WTC11 (cell line): ENCODE data around the gene MLN. TPM values are rescaled to one million over a fixed set of nuclear protein-coding genes. Genes with fewer than 3 reads are reported as not detected.
A peak's percentile ranks its signal among the peaks of the same experiment; 100 is the strongest.

Experiments
- CREM ChIP-seq: sonication (generic); formaldehyde crosslinking; IDR thresholded peaks from 2 replicates; pipeline ENCODE4 v1.8.1; 2022; ENCODE audit warnings: mild to moderate bottlenecking, missing genetic modification reagents, moderate library complexity
- HMGA2 ChIP-seq: fragments of 250-450 bp; sonication (Bioruptor Pico); IDR thresholded peaks from 2 replicates; pipeline ENCODE4 v1.4.0; 2021; ENCODE audit warnings: mild to moderate bottlenecking, moderate library complexity
- IRF2 ChIP-seq: sonication (generic); formaldehyde crosslinking; IDR thresholded peaks from 2 replicates; pipeline ENCODE4 v1.8.0; 2022; ENCODE audit warnings: low read depth, missing genetic modification reagents, borderline replicate concordance
- KAT7 ChIP-seq: sonication (generic); formaldehyde crosslinking; IDR thresholded peaks from 2 replicates; pipeline ENCODE4 v1.8.1; 2023; ENCODE audit warnings: missing genetic modification reagents, mild to moderate bottlenecking, borderline replicate concordance
- MXD4 ChIP-seq: fragments of 250-450 bp; sonication (Bioruptor Pico); IDR thresholded peaks from 2 replicates; pipeline ENCODE4 v1.8.0; 2021; ENCODE audit warnings: mild to moderate bottlenecking, moderate library complexity, borderline replicate concordance
- NFATC4 ChIP-seq: fragments of 250-450 bp; sonication (Bioruptor Pico); IDR thresholded peaks from 2 replicates; pipeline ENCODE4 v1.9.0; 2021; ENCODE audit warnings: mild to moderate bottlenecking
- NFYB ChIP-seq: sonication (generic); formaldehyde crosslinking; conservative IDR thresholded peaks from 2 replicates; pipeline ENCODE4 v1.8.0; 2022; ENCODE audit warnings: low read depth, missing genetic modification reagents
- OVOL2 ChIP-seq: fragments of 250-450 bp; sonication (Bioruptor Pico); IDR thresholded peaks from 2 replicates; pipeline ENCODE4 v1.9.0; 2021; ENCODE audit warnings: mild to moderate bottlenecking, borderline replicate concordance
- SMAD4 ChIP-seq: sonication (generic); formaldehyde crosslinking; IDR thresholded peaks from 2 replicates; pipeline ENCODE4 v1.8.0; 2022; ENCODE audit warnings: mild to moderate bottlenecking, missing genetic modification reagents
- SP1 ChIP-seq: sonication (generic); formaldehyde crosslinking; conservative IDR thresholded peaks from 2 replicates; pipeline ENCODE4 v1.8.1; 2022; ENCODE audit warnings: missing genetic modification reagents
- TEAD1 ChIP-seq: sonication (generic); formaldehyde crosslinking; IDR thresholded peaks from 2 replicates; pipeline ENCODE4 v1.8.0; 2022; ENCODE audit warnings: mild to moderate bottlenecking, missing genetic modification reagents
- ZNF121 ChIP-seq: sonication (generic); formaldehyde crosslinking; IDR thresholded peaks from 2 replicates; pipeline ENCODE4 v1.8.0; 2023; ENCODE audit warnings: missing genetic modification reagents
- ZNF263 ChIP-seq: sonication (generic); formaldehyde crosslinking; IDR thresholded peaks from 2 replicates; pipeline ENCODE4 v1.8.1; 2022; ENCODE audit warnings: low read depth, mild to moderate bottlenecking, moderate library complexity, missing genetic modification reagents
- ZNF423 ChIP-seq: fragments of 250-450 bp; sonication (Bioruptor Pico); IDR thresholded peaks from 2 replicates; pipeline ENCODE4 v2.1.2; 2022; ENCODE audit warnings: mild to moderate bottlenecking, moderate library complexity
- total RNA-seq: library from RNA; stranded (reverse); gene quantifications from 3 replicates; pipeline ENCODE4 v1.2.3, GENCODE V29; 2021
- TF ChIP-seq, protein P1 (sequence below): sonication (generic); formaldehyde crosslinking; IDR thresholded peaks from 2 replicates; pipeline ENCODE4 v1.8.1; 2022; ENCODE audit warnings: missing genetic modification reagents, borderline replicate concordance
- TF ChIP-seq, protein P2 (sequence below): sonication (generic); formaldehyde crosslinking; IDR thresholded peaks from 2 replicates; pipeline ENCODE4 v1.8.1; 2023; ENCODE audit warnings: mild to moderate bottlenecking, missing genetic modification reagents
- TF ChIP-seq, protein P3 (sequence below): fragments of 250-450 bp; sonication (Bioruptor Pico); IDR thresholded peaks from 2 replicates; pipeline ENCODE4 v1.9.0; 2021; ENCODE audit warnings: moderate library complexity, mild to moderate bottlenecking, inconsistent platforms, borderline replicate concordance
- TF ChIP-seq, protein P4 (sequence below): fragments of 250-450 bp; sonication (Bioruptor Pico); conservative IDR thresholded peaks from 2 replicates; pipeline ENCODE4 v1.9.0; 2021; ENCODE audit warnings: mild to moderate bottlenecking
- TF ChIP-seq, protein P5 (sequence below): sonication (generic); formaldehyde crosslinking; conservative IDR thresholded peaks from 2 replicates; pipeline ENCODE4 v1.8.1; 2023; ENCODE audit warnings: mild to moderate bottlenecking, low read depth, missing genetic modification reagents, moderate library complexity
- TF ChIP-seq, protein P6 (sequence below): sonication (generic); formaldehyde crosslinking; IDR thresholded peaks from 2 replicates; pipeline ENCODE4 v1.8.0; 2022; ENCODE audit warnings: mild to moderate bottlenecking, missing genetic modification reagents
- TF ChIP-seq, protein P7 (sequence below): fragments of 200-600 bp; IDR thresholded peaks from 2 replicates; pipeline ENCODE4 v1.8.0; 2022; ENCODE audit warnings: antibody characterized with exemption
- TF ChIP-seq, protein P8 (sequence below): sonication (generic); formaldehyde crosslinking; IDR thresholded peaks from 2 replicates; pipeline ENCODE4 v1.8.0; 2022; ENCODE audit warnings: mild to moderate bottlenecking, missing genetic modification reagents
- TF ChIP-seq, protein P9 (sequence below): sonication (generic); formaldehyde crosslinking; IDR thresholded peaks from 2 replicates; pipeline ENCODE4 v1.8.1; 2023; ENCODE audit warnings: mild to moderate bottlenecking, missing genetic modification reagents, moderate library complexity

Gene MLN
- total RNA-seq, 1 experiment from 2014 or later: not detected

DNA sequence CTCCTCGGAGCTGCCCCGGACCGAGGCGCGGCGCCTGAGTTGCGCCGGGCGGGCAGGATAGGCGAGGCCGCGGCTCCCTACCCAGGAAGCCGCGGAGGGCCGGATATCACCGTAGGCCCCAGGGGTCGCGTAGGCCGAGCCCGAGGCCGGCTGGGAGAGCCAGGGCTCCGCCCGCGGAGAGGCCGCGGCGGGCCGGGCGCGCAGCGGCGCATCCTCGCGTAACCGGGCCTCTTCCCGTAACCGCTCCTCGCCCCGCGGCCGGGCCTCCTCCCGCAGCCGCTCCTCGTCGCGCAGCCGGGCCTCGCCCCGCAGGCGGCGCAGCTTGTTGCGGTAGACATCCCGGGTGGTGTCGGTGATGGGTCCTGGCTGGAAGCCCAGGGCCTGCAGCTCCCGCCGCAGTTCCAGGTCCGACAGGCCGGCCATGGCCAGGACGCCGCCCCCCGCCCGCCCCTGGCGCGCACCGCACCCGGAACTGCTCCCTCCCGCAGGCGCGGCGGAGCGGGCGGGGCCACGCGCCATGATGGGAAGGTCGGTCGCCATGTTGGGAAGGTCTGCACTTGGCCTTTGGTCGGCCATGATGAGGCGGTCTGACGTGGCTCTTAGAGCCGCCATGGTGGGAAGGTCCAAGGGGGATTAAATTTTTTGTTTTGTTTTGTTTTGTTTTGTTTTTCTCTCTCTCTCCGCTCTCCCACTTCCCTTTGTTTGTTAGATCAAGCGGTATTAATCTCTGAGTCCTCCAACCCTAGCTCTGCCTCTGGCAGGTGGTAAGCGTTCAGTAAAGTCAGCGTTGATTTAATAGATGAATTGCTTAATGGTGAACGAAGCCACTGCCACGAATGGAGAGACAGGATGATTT lies 14.9 kb downstream of the MLN start, which contains the start of gene LEMD2 (continued):
- TF ChIP-seq, protein P1, sequence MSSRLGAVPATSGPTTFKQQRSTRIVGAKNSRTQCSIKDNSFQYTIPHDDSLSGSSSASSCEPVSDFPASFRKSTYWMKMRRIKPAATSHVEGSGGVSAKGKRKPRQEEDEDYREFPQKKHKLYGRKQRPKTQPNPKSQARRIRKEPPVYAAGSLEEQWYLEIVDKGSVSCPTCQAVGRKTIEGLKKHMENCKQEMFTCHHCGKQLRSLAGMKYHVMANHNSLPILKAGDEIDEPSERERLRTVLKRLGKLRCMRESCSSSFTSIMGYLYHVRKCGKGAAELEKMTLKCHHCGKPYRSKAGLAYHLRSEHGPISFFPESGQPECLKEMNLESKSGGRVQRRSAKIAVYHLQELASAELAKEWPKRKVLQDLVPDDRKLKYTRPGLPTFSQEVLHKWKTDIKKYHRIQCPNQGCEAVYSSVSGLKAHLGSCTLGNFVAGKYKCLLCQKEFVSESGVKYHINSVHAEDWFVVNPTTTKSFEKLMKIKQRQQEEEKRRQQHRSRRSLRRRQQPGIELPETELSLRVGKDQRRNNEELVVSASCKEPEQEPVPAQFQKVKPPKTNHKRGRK (CRISPR knock-in tag): no peak
- TF ChIP-seq NFYB (CRISPR knock-in tag) (no peak), OVOL2 (CRISPR knock-in tag) (no peak), IRF2 (CRISPR knock-in tag) (no peak), HMGA2 (no peak; the same call in 1 of the 2 replicates), MXD4 (CRISPR knock-in tag) (no peak), SMAD4 (CRISPR knock-in tag) (no peak), ZNF423 (CRISPR knock-in tag) (peak; percentile 65), CREM (peak; percentile 54; the same call in 1 of the 2 replicates), TEAD1 (peak; percentile 66; the same call in 1 of the 2 replicates), ZNF263 (CRISPR knock-in tag) (no peak), SP1 (CRISPR knock-in tag) (peak; percentile 97), NFATC4 (no peak), ZNF121 (CRISPR knock-in tag) (no peak), KAT7 (CRISPR knock-in tag) (peak; percentile 39; the same call in 1 of the 2 replicates)
- TF ChIP-seq, protein P2, sequence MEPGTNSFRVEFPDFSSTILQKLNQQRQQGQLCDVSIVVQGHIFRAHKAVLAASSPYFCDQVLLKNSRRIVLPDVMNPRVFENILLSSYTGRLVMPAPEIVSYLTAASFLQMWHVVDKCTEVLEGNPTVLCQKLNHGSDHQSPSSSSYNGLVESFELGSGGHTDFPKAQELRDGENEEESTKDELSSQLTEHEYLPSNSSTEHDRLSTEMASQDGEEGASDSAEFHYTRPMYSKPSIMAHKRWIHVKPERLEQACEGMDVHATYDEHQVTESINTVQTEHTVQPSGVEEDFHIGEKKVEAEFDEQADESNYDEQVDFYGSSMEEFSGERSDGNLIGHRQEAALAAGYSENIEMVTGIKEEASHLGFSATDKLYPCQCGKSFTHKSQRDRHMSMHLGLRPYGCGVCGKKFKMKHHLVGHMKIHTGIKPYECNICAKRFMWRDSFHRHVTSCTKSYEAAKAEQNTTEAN (CRISPR knock-in tag): no peak
- TF ChIP-seq, protein P3, sequence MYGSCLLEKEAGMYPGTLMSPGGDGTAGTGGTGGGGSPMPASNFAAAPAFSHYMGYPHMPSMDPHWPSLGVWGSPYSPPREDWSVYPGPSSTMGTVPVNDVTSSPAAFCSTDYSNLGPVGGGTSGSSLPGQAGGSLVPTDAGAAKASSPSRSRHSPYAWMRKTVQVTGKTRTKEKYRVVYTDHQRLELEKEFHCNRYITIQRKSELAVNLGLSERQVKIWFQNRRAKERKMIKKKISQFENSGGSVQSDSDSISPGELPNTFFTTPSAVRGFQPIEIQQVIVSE (CRISPR knock-in tag): no peak
- TF ChIP-seq, protein P4, sequence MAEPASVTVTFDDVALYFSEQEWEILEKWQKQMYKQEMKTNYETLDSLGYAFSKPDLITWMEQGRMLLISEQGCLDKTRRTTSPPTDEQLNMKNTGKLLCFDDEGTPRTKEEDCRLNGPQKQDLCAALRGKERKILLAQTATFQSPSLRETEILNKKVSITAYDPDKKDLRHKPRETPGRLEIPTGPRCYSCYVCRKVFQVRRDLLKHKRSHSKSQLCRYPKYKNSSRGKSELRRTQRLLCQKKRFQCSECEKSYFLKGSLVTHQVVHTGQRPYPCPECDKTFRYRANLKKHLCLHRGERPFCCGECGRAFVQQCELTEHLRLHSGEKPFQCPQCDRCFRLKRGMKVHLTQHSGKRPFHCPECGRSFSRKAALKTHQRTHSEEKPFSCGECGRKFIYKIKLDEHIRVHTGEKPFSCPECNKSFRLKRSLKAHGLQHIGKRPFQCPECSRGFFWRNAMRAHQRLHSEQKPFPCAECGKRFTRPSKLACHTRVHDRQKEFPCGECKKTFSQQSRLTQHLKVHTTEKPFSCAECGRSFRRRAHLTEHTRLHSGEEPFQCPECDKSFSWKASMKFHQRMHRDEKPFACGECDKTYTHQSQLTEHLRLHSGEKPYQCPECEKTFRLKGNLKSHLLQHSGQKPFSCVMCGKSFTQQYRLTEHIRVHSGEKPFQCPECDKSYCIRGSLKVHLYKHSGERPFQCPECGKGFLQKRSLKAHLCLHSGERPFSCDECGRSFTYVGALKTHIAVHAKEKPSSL (CRISPR knock-in tag): no peak
- TF ChIP-seq, protein P5, sequence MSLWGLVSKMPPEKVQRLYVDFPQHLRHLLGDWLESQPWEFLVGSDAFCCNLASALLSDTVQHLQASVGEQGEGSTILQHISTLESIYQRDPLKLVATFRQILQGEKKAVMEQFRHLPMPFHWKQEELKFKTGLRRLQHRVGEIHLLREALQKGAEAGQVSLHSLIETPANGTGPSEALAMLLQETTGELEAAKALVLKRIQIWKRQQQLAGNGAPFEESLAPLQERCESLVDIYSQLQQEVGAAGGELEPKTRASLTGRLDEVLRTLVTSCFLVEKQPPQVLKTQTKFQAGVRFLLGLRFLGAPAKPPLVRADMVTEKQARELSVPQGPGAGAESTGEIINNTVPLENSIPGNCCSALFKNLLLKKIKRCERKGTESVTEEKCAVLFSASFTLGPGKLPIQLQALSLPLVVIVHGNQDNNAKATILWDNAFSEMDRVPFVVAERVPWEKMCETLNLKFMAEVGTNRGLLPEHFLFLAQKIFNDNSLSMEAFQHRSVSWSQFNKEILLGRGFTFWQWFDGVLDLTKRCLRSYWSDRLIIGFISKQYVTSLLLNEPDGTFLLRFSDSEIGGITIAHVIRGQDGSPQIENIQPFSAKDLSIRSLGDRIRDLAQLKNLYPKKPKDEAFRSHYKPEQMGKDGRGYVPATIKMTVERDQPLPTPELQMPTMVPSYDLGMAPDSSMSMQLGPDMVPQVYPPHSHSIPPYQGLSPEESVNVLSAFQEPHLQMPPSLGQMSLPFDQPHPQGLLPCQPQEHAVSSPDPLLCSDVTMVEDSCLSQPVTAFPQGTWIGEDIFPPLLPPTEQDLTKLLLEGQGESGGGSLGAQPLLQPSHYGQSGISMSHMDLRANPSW (CRISPR knock-in tag): no peak
- TF ChIP-seq, protein P6, sequence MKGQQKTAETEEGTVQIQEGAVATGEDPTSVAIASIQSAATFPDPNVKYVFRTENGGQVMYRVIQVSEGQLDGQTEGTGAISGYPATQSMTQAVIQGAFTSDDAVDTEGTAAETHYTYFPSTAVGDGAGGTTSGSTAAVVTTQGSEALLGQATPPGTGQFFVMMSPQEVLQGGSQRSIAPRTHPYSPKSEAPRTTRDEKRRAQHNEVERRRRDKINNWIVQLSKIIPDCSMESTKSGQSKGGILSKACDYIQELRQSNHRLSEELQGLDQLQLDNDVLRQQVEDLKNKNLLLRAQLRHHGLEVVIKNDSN (CRISPR knock-in tag): no peak
- TF ChIP-seq, protein P7, sequence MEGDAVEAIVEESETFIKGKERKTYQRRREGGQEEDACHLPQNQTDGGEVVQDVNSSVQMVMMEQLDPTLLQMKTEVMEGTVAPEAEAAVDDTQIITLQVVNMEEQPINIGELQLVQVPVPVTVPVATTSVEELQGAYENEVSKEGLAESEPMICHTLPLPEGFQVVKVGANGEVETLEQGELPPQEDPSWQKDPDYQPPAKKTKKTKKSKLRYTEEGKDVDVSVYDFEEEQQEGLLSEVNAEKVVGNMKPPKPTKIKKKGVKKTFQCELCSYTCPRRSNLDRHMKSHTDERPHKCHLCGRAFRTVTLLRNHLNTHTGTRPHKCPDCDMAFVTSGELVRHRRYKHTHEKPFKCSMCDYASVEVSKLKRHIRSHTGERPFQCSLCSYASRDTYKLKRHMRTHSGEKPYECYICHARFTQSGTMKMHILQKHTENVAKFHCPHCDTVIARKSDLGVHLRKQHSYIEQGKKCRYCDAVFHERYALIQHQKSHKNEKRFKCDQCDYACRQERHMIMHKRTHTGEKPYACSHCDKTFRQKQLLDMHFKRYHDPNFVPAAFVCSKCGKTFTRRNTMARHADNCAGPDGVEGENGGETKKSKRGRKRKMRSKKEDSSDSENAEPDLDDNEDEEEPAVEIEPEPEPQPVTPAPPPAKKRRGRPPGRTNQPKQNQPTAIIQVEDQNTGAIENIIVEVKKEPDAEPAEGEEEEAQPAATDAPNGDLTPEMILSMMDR: no peak
- TF ChIP-seq, protein P8, sequence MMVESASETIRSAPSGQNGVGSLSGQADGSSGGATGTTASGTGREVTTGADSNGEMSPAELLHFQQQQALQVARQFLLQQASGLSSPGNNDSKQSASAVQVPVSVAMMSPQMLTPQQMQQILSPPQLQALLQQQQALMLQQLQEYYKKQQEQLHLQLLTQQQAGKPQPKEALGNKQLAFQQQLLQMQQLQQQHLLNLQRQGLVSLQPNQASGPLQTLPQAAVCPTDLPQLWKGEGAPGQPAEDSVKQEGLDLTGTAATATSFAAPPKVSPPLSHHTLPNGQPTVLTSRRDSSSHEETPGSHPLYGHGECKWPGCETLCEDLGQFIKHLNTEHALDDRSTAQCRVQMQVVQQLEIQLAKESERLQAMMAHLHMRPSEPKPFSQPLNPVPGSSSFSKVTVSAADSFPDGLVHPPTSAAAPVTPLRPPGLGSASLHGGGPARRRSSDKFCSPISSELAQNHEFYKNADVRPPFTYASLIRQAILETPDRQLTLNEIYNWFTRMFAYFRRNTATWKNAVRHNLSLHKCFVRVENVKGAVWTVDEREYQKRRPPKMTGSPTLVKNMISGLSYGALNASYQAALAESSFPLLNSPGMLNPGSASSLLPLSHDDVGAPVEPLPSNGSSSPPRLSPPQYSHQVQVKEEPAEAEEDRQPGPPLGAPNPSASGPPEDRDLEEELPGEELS (CRISPR knock-in tag): peak; percentile 86; the same call in 1 of the 2 replicates
- TF ChIP-seq, protein P9, sequence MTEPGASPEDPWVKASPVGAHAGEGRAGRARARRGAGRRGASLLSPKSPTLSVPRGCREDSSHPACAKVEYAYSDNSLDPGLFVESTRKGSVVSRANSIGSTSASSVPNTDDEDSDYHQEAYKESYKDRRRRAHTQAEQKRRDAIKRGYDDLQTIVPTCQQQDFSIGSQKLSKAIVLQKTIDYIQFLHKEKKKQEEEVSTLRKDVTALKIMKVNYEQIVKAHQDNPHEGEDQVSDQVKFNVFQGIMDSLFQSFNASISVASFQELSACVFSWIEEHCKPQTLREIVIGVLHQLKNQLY (CRISPR knock-in tag): no peak
